HepG2 (cell line): ENCODE data around the gene LBX2. TPM values are rescaled to one million over a fixed set of nuclear protein-coding genes. Genes with fewer than 3 reads are reported as not detected.
A peak's percentile ranks its signal among the peaks of the same experiment; 100 is the strongest.

Experiments used
- AGO1 ChIP-seq: fragments of 200-400 bp; formaldehyde crosslinking; IDR thresholded peaks from 2 replicates; pipeline ENCODE4 v1.6.1; 2017; ENCODE audit warnings: mild to moderate bottlenecking, low read depth, low read length, moderate library complexity; ENCODE audit not compliant: poor library complexity, severe bottlenecking
- CBFB ChIP-seq: sonication (generic); formaldehyde crosslinking; IDR thresholded peaks from 2 replicates; pipeline ENCODE4 v1.4.0; 2020; ENCODE audit warnings: missing genetic modification reagents
- FOXO1 ChIP-seq: sonication (generic); formaldehyde crosslinking; IDR thresholded peaks from 2 replicates; pipeline ENCODE4 v1.4.0; 2020; ENCODE audit warnings: missing genetic modification reagents
- GPN1 ChIP-seq: sonication (generic); formaldehyde crosslinking; IDR thresholded peaks from 2 replicates; pipeline ENCODE4 v1.5.1; 2020; ENCODE audit warnings: missing genetic modification reagents, borderline replicate concordance
- HNF1B ChIP-seq: sonication (generic); formaldehyde crosslinking; IDR thresholded peaks from 2 replicates; pipeline ENCODE4 v1.5.1; 2020; ENCODE audit warnings: mild to moderate bottlenecking, moderate library complexity, missing genetic modification reagents
- HNRNPLL ChIP-seq: fragments of 200-400 bp; formaldehyde crosslinking; IDR thresholded peaks from 2 replicates; pipeline ENCODE4 v1.6.1; 2017; ENCODE audit warnings: mild to moderate bottlenecking, low read depth, low read length; ENCODE audit not compliant: poor library complexity, severe bottlenecking
- MEIS1 ChIP-seq: sonication (generic); formaldehyde crosslinking; IDR thresholded peaks from 2 replicates; pipeline ENCODE4 v1.9.0; 2021; ENCODE audit warnings: mild to moderate bottlenecking, missing genetic modification reagents, moderate library complexity, borderline replicate concordance
- NFYC ChIP-seq: IDR thresholded peaks from 2 replicates; pipeline ENCODE4 v1.6.1; 2016; ENCODE audit warnings: missing genetic modification reagents, missing compliant biosample characterization
- PAWR ChIP-seq: sonication (generic); formaldehyde crosslinking; IDR thresholded peaks from 2 replicates; pipeline ENCODE4 v1.4.0; 2020; ENCODE audit warnings: missing genetic modification reagents, mild to moderate bottlenecking, borderline replicate concordance
- PHF20 ChIP-seq: sonication (generic); formaldehyde crosslinking; IDR thresholded peaks from 2 replicates; pipeline ENCODE4 v1.5.0; 2020; ENCODE audit warnings: mild to moderate bottlenecking, missing genetic modification reagents
- POGZ ChIP-seq: sonication (generic); formaldehyde crosslinking; IDR thresholded peaks from 2 replicates; pipeline ENCODE4 v1.4.0; 2020; ENCODE audit warnings: mild to moderate bottlenecking, missing genetic modification reagents
- PTBP1 ChIP-seq: fragments of 200-400 bp; formaldehyde crosslinking; IDR thresholded peaks from 2 replicates; pipeline ENCODE4 v1.6.1; 2018; ENCODE audit warnings: low read length, low read depth; ENCODE audit not compliant: poor library complexity, severe bottlenecking
- RFX5 ChIP-seq: IDR thresholded peaks from 2 replicates; pipeline ENCODE4 v1.6.1; 2011; ENCODE audit warnings: low read depth, low read length, improper control_type of control experiment
- SAFB2 ChIP-seq: sonication (generic); formaldehyde crosslinking; IDR thresholded peaks from 2 replicates; pipeline ENCODE4 v1.5.1; 2020; ENCODE audit warnings: missing genetic modification reagents, low read depth, mild to moderate bottlenecking, borderline replicate concordance
- U2AF1 ChIP-seq: fragments of 200-400 bp; formaldehyde crosslinking; optimal IDR thresholded peaks from 2 replicates; pipeline ENCODE3; 2017; ENCODE audit warnings: mild to moderate bottlenecking, low read depth, low read length
- ZBTB20 ChIP-seq: sonication (generic); formaldehyde crosslinking; IDR thresholded peaks from 2 replicates; pipeline ENCODE4 v1.8.1; 2023; ENCODE audit warnings: missing genetic modification reagents, low read depth, mild to moderate bottlenecking, borderline replicate concordance
- ZIK1 ChIP-seq: sonication (generic); formaldehyde crosslinking; IDR thresholded peaks from 2 replicates; pipeline ENCODE4 v1.5.0; 2020; ENCODE audit warnings: mild to moderate bottlenecking, low read depth, missing genetic modification reagents, borderline replicate concordance
- ZNF143 ChIP-seq: sonication (generic); formaldehyde crosslinking; IDR thresholded peaks from 2 replicates; pipeline ENCODE4 v1.4.0; 2020; ENCODE audit warnings: missing genetic modification reagents
- ZNF234 ChIP-seq: sonication (generic); formaldehyde crosslinking; conservative IDR thresholded peaks from 2 replicates; pipeline ENCODE4 v1.5.1; 2020; ENCODE audit warnings: mild to moderate bottlenecking, missing genetic modification reagents
- ZNF564 ChIP-seq: sonication (generic); formaldehyde crosslinking; IDR thresholded peaks from 2 replicates; pipeline ENCODE4 v1.8.1; 2023; ENCODE audit warnings: mild to moderate bottlenecking, missing genetic modification reagents
- polyA plus RNA-seq, 8 experiments: library from polyadenylated mRNA; depleted of rRNA in 3 of 8; stranded (reverse) in 7 of 8; unstranded in 1 of 8; fragments of >200 nt; fragmentation: Illumina TruSeq in 4 of 8; extraction: Trizol in 4 of 8; gene quantifications; 2 replicates each; pipeline versions ENCODE4 v1.2.1 to v1.2.3, GENCODE V29; 2011 to 2016; ENCODE audit warnings: low read depth in 4 of 8, missing spikeins in 1 of 8, mixed read lengths in 1 of 8; ENCODE audit not compliant: insufficient read depth in 1 of 8
- total RNA-seq, 5 experiments: library from RNA; depleted of rRNA; stranded (reverse); fragments of >200 nt; fragmentation: Illumina TruSeq; extraction: Trizol; gene quantifications; 2 replicates each; pipeline ENCODE4 v1.2.3, GENCODE V29; 2016; ENCODE audit warnings: low read depth in 1 of 5
- TF ChIP-seq, protein P1 (sequence below): sonication (generic); IDR thresholded peaks from 2 replicates; pipeline ENCODE4 v1.6.1; 2016; ENCODE audit warnings: low read depth, borderline replicate concordance
- TF ChIP-seq, protein P2 (sequence below): sonication (generic); formaldehyde crosslinking; conservative IDR thresholded peaks from 2 replicates; pipeline ENCODE4 v1.8.0; 2022; ENCODE audit warnings: mild to moderate bottlenecking, moderate library complexity, missing genetic modification reagents
- TF ChIP-seq, protein P3 (sequence below): sonication (generic); formaldehyde crosslinking; IDR thresholded peaks from 2 replicates; pipeline ENCODE4 v1.4.0; 2020; ENCODE audit warnings: missing genetic modification reagents

LBX2 gene
- total and polyA plus RNA-seq, 2 of the 13 experiments (the other 11 are each of a cell fraction or from before 2014, with no cell fraction given), result 6.4 to 8.1 TPM

DNA sequence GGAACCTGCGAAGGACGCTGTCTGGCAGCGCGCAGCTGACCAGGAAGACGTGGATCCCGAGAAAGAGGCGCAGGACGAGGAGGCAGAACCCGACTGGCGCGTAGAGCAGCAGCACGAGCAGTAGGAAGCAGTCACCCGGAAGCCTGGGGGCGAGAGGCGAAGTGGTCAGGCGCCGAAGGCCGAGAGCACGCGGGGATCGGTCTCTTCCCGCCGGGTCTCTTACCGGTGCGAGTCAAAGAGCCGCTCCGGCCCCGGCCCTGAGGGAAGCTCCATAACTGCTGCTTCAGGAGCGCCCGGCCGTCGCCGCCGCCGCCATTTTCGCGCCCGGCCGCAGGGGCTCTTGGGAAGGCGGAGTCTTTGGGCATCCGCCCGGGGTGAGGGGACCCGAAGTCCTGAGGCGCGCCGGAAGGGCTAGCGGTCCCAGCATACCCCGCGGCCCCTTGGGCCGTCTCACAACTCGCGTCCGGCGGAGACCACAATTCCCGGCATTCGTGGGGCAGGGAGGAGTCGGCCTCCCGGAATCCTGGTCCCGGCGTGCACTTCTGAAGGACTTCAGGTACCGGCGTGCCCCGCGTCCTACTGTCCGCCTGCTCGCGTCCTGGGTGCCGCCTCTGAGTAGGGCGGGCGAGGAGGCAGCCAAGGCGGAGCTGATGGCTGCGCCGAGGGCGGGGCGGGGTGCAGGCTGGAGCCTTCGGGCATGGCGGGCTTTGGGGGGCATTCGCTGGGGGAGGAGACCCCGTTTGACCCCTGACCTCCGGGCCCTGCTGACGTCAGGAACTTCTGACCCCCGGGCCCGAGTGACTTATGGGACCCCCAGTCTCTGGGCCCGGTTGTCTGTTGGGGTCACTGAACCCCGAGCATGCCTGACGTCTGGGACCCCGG, 30.2 kb upstream of the LBX2 start, which contains the start of the genes AUP1 and HTRA2 (continued):
- TF ChIP-seq PAWR (no peak), GPN1 (CRISPR knock-in tag) (peak; percentile 24; the same call in 1 of the 2 replicates), ZNF143 (peak; percentile 97), NFYC (CRISPR knock-in tag) (peak; percentile 53), ZIK1 (CRISPR knock-in tag) (peak; percentile 47; the same call in 1 of the 2 replicates), ZNF564 (CRISPR knock-in tag) (peak; percentile 94), HNF1B (CRISPR knock-in tag) (peak; percentile 98), POGZ (CRISPR knock-in tag) (peak; percentile 92), HNRNPLL (peak; percentile 81), PHF20 (CRISPR knock-in tag) (peak; percentile 94), SAFB2 (CRISPR knock-in tag) (peak; percentile 14; the same call in 1 of the 2 replicates), AGO1 (peak; percentile 60), FOXO1 (peak; percentile 4), CBFB (peak; percentile 55), ZBTB20 (CRISPR knock-in tag) (peak; percentile 77; the same call in 1 of the 2 replicates), PTBP1 (no peak), ZNF234 (peak; percentile 91), U2AF1 (peak; percentile 62), RFX5 (peak; percentile 46; the same call in 1 of the 2 replicates), MEIS1 (no peak)
- TF ChIP-seq, protein P1, sequence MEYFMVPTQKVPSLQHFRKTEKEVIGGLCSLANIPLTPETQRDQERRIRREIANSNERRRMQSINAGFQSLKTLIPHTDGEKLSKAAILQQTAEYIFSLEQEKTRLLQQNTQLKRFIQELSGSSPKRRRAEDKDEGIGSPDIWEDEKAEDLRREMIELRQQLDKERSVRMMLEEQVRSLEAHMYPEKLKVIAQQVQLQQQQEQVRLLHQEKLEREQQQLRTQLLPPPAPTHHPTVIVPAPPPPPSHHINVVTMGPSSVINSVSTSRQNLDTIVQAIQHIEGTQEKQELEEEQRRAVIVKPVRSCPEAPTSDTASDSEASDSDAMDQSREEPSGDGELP, result peak; percentile 53; the same call in 1 of the 2 replicates
- TF ChIP-seq, protein P2, sequence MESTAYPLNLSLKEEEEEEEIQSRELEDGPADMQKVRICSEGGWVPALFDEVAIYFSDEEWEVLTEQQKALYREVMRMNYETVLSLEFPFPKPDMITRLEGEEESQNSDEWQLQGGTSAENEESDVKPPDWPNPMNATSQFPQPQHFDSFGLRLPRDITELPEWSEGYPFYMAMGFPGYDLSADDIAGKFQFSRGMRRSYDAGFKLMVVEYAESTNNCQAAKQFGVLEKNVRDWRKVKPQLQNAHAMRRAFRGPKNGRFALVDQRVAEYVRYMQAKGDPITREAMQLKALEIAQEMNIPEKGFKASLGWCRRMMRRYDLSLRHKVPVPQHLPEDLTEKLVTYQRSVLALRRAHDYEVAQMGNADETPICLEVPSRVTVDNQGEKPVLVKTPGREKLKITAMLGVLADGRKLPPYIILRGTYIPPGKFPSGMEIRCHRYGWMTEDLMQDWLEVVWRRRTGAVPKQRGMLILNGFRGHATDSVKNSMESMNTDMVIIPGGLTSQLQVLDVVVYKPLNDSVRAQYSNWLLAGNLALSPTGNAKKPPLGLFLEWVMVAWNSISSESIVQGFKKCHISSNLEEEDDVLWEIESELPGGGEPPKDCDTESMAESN (CRISPR knock-in tag), result peak; percentile 78
- TF ChIP-seq, protein P3, sequence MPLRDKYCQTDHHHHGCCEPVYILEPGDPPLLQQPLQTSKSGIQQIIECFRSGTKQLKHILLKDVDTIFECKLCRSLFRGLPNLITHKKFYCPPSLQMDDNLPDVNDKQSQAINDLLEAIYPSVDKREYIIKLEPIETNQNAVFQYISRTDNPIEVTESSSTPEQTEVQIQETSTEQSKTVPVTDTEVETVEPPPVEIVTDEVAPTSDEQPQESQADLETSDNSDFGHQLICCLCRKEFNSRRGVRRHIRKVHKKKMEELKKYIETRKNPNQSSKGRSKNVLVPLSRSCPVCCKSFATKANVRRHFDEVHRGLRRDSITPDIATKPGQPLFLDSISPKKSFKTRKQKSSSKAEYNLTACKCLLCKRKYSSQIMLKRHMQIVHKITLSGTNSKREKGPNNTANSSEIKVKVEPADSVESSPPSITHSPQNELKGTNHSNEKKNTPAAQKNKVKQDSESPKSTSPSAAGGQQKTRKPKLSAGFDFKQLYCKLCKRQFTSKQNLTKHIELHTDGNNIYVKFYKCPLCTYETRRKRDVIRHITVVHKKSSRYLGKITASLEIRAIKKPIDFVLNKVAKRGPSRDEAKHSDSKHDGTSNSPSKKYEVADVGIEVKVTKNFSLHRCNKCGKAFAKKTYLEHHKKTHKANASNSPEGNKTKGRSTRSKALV, result peak; percentile 81
